M059J (cell line): Measurements from ENCODE around the gene IGFBP4. TPM values are rescaled to one million over a fixed set of nuclear protein-coding genes. Genes with fewer than 3 reads are reported as not detected.
A peak's percentile ranks its signal among the peaks of the same experiment; 100 is the strongest.

Experiments used
- DNase-seq: peaks from one replicate; pipeline ENCODE4 v3.0.0-alpha.2; 2012; ENCODE audit warnings: low read depth
- total RNA-seq: library from RNA; depleted of rRNA; stranded (reverse); fragments of >200 nt; shearing (Covaris generic); gene quantifications from 2 replicates; pipeline ENCODE4 v1.2.3, GENCODE V29; 2014

The IGFBP4 gene
- total RNA-seq, 1 experiment from 2014 or later: 10.1 TPM

DNA sequence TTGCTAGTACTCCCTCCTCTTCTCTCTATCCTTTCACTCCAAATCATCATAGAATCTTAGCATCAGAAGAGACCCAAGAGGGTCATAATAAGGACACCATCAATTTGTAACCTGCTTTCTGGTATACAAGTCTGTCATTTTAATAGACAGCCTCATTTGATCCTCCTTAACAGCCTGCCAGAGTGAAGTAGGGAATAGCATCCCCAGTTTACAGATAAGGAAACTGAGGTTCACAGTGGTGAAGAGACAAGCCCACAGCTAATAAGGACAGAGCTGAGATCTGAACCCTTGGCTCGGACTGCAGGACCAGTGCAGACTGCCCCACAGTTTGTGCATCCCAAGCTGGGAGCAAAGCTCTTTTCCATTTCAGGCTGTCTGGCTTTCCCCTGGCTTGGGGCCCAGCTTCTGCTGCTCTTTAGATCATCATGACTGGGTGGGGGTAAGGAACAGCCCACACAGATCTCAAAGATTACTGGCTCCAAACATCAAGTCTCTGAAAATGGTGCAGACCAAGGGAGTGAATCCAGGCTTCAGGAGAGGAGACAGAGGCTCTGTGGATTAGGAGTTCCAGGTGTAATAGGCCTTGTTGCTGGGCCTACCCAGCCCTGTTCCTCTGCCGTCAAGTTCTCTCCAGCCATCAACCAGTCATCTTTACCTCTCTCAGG lies 10.3 kb upstream of the IGFBP4 start:
- DNase-seq: no peak

DNA sequence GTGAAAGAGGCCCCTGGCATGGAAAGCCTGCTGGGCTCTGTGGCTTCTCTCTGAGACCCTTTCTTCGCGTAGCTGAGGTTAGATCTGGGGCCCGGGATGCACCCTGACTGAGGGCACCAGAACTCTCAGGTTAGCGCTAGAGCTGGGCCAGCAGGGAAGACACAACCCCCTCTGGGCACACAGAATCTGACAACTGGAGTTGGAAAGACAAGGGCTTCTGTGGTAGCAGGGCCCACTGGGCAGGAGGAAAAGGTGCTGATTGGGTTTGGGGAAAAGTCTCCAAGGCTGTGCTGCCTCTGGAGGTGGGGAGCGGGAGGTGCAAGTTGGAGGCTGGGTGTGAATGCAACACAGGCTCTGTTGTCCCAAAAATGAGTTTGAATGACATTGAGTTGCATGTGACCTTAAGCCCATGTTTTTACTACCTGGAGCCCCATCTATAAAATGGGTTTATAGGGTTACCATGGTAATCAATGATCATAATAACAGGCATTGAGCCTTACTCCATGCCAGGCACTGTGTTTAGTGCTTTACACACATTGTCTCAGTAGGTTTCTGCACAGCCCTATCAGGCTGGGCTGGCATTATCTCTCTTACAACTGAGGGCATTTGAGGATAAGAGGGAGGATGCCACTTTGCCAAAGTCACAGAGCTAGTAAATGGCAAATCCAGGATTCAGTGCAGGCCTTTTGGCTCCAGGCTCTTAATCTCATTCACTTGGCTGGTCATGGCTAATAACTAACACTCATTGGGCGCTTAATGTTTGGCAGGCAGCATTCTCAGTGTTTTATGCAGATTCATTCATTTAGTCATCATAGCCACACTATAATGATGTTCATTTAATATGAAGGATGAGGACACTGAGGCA lies 9.5 kb upstream of the IGFBP4 start:
- DNase-seq: no peak

DNA sequence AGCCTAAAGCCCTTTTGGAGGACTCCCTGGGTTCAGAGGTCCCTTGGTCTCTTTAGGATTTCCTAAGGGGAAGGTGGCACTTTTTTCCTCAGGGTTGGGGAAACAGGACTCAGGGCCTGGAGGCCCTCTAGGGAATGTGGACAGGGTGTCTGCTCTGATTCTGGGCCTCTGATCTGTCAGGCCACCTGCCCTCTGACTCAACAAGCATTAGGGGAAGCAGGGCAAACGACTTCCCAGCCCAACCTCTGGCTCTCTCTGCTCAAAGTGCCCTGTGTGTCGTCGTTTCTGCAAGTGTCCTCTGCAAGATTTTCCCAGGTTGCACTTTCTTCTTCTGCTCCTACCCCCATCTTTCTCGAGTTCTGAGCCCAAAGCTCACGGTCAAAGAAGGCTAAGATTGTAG lies 6.6 kb upstream of the IGFBP4 start:
- no peak for DNase-seq

DNA sequence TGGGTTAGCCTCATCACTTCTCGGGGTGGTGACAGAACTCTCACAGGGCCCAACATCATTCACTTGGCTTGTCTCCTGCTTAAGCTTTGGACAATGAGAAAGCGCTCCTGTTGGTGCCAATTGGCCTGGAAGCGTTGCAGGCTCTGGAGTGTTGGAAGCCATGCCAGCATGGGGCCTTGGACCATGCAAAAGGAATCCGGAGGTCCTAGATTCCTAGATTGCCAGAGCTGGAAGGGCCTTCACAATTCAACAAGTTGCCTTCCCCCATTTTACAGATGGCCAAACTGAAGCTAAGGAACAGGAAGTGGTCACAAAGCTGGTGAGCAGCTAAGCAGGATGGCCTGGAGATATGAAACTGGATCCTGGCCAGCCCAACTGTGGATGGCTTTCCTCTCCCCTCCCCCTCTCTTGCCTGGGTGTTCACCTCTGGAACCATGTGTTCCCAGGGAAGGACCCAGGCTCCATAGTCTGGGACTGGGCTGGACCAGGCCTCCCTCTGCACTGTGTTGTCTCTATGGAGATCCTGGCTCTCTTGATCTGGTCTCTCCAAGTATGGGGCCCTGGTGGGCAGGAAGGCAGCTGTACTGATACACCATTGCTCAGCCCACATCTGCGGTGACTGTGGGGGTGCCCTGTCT lies 6.0 kb upstream of the IGFBP4 start:
- peak; percentile 38 for DNase-seq

DNA sequence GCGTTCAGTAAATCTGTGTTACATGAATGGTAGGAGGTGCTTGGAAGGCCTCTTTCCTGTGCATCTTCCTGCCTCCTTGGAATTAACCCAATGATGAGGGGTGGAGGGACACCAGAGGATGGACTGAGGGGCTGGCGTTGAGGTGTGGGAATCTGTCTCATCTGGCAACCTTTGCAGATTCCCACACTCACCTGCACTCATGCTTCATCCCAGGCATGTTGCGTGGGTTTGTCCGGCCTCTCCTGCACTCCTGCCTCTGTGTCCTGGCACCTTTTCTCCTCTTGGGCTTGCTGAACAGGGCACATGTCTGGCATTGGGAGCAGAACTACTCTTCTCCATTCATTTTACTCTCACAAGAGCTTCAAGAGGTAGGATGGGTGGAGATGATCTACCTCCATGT lies 3.1 kb upstream of the IGFBP4 start:
- DNase-seq: no peak

DNA sequence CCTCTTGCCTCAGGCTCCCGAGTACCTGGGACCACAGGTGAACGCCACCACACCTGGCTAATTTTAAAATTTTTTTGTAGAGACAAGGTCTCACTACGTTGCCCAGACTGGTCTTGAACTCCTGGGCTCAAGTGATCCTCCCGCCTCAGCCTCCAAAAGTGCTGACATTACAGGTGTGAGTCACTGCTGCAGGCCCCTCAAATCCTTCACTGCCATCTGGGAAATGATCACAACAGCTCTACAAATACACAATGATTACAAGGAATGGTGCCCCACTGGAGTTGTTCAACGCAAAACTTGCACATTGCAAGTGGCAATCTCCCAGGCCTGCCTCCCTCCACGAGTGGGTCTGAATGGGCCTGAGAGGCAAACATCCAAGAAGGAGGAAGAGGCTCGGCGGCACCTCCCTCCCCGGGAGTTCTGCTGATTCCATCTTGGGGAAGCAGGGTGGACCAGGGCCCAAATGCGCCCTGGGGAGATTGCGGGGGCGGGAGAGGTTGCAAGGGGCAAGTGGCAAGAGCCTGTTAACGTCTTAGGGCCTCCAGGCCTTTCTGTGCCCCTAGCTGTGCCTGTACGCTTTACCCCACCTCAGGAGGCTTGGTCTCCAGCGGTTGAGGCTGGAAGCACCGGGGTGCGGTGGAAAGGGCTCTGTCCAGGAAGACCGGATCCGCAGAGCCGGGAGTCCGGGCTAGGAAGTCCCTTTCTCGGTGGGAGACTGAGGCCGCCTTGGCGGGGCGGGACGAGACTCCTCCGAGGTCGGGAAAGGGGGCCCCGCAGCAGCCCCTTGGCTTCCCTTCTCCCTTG lies 656 bp upstream of the IGFBP4 start:
- no peak for DNase-seq

DNA sequence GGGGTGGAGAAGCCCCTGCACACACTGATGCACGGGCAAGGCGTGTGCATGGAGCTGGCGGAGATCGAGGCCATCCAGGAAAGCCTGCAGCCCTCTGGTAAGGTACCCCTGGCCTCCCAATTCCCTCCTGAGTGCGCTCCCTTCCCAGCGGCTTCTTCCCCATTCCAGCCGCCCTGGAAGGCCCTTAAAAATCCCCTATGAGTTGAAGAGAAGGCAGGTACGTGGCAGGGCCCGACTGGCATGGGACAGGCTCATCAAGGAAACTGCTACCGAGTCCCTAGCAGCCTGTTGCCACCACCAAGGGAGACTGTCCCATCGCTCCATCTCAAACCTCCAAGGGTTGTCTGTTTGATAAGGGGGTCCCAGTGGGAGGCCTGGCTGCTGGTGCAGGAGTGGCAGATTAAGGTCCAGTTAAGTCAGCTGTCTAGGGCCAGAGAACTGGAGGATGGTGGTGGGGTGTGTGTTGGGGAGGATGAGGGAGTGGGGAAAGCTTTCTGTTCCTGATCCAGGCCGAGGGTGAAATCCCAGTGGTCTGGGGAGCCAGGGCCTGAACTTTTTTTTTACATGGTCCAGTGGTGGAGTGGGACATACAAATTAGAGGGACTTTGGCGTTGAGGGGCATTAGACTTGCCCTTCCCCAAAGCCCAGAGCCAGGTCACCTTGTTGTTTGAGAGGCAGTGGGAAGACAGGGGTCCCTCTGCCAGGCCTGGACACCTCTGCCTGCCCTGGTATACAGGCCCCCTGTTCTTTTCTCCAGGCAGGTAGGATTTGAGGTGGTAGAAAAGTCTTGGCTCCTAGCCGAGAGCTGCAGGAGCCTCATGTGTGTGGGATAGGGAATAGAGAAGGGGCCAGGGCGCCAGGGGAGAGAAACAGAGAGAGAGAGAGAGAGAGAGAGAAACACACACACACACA lies 994 bp downstream of the IGFBP4 start:
- DNase-seq: no peak

DNA sequence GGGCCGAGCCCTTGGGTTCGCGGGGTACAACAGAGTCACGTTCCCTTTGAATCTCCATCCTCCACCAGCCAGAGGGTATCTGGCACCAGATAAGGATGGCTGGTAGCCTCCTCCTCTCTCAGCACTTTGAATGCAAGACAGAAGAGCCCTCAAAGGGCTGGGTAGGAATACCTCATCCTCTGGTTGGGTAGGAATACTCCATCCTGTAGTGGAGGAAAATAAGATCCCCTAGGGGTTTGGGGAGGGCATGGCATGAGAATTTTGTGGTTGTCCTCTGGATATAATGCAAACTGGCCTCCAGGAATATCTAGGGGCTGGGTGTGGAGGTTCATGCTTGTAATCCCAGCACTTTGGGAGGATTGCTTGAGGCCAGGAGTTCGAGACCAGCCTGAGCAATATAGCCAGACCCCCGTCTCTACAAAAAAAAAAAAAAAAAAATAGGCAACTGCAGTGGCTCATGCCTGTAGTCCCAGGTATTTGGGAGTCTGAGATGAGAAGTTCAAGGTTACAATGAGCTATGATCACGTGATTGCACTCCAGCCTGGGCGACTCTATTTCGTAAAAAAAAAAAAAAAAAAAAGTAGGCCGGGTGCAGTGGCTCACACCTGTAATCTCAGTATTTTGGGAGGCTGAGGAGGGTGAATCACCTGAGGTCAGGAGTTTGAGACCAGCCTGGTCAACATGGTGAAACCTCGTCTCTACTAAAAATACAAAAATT lies 2.7 kb downstream of the IGFBP4 start:
- DNase-seq: no peak

DNA sequence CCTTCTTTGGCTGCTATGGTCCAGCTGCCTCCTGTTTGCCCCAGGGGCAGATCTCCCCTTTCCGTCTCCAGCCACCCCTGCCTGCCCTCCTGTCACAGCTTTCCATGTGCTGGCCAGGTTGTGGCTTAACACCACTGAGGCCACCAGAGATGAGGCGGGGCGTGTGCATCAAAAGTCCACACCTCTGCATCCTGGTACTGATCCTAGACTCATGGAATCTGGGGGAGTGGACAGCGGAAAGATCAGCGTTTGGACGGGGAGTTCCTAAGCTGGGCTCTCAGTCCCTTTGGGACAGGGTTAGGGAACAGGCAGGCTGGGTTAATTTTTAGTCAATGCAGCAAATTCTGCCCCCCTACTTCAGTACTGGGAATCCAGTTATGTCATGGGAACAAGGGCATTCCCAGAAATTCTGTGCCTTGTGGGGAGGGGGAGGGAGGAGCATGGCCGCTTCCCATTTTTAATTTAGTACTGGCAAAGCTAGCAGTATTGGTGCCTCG lies 3.9 kb downstream of the IGFBP4 start:
- DNase-seq: no peak

DNA sequence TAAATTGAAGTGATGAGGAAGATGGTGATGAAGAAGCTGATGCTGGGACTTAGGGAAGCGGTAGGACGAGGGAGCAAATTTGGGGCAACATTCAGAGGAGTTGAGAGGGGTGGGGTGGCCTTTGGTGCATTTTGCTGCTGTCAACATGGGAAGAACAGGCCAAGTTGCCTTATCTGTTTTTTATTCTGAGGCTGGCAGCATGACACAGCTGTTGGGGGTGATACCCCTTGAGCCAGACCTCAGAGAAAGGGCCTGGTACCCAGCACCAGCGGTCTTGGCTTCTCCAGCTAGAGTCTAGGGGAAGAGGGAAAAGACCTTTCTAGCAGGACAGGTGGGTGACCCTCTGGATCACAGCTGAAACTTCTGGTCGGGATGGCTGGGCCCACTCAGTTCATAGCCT lies 4.6 kb downstream of the IGFBP4 start:
- DNase-seq: no peak

DNA sequence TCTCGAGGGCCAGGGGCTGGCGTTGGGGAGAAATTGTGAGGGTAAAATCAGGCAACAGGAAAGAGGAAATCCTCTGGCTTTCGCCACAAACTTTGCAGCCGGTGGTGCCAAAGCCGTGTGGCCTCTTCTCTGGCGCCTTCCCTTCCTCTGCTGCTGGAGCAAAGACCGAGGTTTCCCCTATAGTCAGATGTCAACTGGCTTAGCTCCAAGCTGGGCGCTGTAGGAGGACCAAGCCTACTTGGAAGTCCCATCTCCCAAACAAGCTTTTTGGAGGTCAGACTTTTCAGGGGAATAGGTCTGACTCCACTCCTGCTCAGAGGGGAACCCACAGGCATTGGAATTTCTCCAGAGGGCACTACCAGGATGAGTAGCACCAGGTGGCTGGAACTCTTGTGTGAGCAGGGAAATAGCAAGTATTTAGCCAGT lies 5.0 kb downstream of the IGFBP4 start:
- no peak for DNase-seq

DNA sequence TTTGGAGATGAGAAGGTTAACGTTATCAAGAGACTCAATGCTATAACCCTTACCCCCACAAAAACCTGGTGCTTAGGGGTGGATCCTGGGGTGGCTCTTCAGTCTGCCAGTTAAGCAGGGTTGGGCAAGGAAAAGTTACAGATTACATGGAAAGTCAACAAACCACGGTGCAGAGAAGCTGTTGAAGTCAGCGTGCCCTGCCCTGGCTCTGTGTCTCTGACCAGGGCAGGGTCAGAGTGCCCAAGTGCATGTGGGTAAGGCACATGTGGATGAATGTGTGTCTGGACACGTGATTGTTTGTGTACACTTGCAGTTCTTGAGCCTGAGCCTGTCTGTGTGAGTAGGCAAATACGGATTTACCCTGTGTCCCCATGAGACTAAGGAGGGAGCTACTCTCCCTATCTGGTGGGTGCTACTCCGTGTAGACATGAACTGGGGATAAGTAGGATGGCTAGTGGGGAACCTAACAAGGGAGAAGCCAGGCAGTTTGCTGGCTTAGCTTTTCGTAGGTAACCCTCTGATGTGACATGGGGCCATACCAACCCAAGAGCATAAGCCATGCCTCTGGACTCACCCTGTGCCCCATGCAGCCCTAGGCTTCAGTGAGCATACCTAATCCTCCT lies 5.5 kb downstream of the IGFBP4 start:
- no peak for DNase-seq

DNA sequence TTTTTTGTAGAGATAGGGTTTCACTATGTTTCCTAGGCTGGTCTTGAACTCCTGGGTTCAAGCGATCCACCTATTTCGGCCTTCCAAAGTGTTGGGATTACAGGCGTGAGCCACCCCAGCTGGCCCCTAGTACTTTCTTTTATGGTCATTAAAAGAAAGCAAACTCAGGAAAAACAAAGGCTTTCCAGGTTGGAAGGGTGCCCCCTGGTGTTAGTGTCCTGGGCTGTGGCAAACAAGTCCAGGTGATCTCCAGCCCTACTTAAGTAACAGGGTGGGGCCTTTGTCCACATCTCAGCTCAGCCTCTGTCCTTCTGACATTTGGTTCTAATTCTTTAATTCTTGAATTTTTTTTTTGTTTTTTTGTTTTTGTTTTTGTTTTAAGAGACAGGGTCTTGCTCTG lies 6.9 kb downstream of the IGFBP4 start:
- DNase-seq: no peak

DNA sequence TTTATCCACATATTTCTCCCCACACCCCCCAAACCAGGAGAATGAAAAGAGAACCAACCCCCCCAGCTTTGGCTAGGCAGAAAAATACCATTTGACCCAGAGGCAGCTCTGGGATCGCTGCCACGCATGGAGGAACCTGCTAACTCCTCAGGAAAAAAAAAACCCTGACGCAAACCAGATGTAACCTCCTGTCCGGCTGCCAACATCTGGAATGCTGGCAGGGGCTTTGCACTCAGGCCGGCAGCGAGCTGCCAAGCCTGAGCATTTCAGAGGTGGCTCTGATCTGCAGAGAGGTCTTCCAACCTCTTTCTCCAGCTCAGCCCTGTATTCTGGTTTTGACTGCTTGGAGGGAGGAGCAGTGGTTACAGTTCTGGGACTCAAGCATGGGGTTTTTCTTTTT lies 8.2 kb downstream of the IGFBP4 start:
- DNase-seq: no peak

DNA sequence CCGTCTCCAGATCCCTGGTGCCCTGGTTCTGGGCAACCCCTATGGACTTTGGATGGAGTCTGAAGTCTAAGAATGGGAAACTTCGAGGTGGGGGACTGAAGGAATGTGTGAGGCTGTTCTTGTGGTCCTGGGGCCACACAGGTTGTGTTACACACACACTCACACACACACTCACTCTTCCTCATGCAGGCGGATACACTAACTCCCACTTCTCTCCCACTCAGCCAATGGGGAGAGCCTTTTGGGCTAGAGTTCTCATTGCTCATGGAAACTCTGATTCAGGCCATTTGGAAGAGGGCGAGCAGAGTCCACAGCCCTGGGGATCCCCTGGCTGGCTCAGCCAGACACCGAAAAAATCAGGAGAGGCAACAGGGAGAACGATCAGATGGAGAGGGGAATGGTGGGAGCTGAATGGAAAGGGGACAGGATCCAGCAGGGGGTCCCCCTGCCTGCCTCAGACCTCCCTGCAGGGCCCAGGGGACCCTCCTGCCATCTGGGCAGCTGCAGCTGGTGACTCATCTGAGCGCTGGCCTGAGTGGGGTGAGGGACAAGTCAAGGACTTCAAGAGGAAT lies 9.1 kb downstream of the IGFBP4 start:
- DNase-seq: peak; percentile 56

DNA sequence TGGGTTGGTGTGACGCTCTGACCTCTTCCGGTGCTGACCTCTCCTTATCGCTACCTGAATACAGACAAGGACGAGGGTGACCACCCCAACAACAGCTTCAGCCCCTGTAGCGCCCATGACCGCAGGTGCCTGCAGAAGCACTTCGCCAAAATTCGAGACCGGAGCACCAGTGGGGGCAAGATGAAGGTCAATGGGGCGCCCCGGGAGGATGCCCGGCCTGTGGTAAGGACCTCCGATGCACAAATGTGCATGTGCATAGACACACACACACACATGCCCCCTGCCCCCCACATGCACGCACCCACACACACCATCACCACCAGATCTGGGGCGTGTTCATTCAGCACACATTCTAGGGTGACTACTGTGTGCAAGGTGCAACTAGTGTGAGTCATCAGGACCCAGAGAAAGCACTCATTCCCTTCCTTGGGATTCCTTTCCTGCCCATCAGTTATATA lies 9.7 kb downstream of the IGFBP4 start:
- DNase-seq: no peak

DNA sequence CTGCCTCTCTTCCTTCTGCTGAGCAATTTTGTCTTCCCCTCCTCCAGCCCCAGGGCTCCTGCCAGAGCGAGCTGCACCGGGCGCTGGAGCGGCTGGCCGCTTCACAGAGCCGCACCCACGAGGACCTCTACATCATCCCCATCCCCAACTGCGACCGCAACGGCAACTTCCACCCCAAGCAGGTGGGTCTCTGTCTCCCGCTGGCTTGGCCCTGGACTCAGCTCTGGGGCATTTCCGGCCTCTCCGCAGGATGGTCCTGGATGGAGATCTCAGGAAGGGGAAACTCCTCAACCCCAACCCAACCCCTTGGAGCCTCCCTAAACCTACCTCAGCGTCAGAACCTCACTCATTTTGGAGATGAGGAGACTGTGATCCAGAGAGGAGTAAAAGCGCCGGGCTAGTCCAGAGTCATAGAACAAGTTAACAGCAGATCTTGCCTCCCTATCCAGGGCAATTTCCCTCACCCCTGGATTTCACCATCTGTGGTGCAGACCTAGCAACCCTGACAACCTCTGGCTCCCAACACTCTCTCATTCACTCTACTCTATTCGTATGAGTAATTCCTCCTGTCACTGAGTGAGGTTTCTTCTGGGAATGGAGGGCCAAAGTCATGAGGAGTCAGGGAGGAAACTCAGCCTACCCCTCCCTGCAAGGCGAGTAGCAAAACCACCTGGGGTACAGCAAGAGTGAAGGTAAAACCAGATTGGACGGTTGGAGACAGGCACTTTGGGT lies 10.8 kb downstream of the IGFBP4 start:
- no peak for DNase-seq

DNA sequence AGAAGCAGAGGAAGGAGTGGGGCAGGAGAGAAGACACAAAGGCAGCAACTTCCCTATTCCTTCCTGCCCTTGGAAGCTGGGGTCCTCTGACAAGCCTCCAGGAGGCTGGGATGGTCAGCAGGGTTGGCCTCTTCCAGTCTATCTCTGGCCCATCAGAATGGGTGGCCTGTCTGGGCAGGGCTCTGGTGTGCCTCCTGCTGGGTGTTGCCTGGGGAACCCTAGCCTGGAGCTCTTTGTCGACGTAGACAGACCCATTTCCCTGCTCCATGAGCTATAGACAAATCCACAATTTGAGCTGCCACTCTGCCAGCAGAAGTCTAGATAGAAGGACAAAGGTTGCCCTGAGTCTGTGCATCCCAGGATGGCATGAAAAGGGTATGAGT lies 11.4 kb downstream of the IGFBP4 start:
- DNase-seq: no peak
